Fibroblast of villous mesenchyme (primary cell): Measurements from ENCODE around the gene RNF31. TPM values are rescaled to one million over a fixed set of nuclear protein-coding genes. Genes with fewer than 3 reads are reported as not detected.

Experiments
- DNase-seq: peaks from one replicate; pipeline ENCODE4 v3.0.0-alpha.2; 2010; ENCODE audit warnings: low read depth
- H3K4me3 ChIP-seq: 2 replicates; pipeline ENCODE4 v1.5.1; 2011; ENCODE audit warnings: low read depth, mild to moderate bottlenecking, low read length
- total RNA-seq: library from RNA; depleted of rRNA; stranded (reverse); fragments of >200 nt; gene quantifications from 2 replicates; pipeline ENCODE4 v1.2.3, GENCODE V29; 2012
- TF ChIP-seq, protein P1 (sequence below): IDR thresholded peaks from 2 replicates; pipeline ENCODE4 v1.5.1; 2012; ENCODE audit warnings: low read depth, mild to moderate bottlenecking, low read length; ENCODE audit not compliant: insufficient read depth

Gene RNF31
- total RNA-seq, 1 donor: 38.0 TPM

DNA sequence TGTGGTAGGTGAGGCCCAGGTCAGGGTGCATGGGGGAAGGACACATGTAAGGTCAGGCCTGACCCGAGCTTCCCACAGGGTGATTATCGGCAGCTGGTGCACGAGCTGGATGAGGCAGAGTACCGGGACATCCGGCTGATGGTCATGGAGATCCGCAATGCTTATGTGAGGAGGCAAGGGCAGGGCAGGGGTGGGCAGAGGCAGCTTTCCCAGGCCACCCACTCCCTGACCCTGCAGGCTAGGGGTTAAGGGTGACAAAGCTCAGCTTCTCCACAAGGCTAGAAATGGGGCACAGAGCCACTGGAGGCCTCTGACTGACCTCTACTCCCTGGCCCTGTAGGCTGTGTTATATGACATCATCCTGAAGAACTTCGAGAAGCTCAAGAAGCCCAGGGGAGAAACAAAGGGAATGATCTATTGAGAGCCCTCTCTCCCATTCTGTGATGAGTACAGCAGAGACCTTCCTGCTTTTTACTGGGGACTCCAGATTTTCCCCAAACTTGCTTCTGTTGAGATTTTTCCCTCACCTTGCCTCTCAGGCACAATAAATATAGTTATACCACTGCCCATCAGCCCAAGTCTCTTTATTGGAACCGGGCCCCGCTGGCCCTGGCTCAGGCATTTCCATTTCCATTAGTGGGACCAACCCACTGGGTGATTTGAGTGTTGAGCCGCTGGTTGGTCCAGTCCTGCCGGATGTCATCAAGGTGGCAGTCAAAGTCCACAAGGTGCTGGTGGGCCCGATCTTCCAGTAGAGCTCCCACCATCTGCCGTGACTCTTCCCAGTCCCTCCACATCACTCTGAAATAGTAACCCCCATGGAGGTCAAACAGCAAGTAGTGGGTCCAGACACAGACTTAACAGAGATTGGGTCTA lies 8.7 kb upstream of the RNF31 start:
- no peak for DNase-seq
- no peak overlapping the region for H3K4me3 ChIP-seq
- TF ChIP-seq, protein P1, sequence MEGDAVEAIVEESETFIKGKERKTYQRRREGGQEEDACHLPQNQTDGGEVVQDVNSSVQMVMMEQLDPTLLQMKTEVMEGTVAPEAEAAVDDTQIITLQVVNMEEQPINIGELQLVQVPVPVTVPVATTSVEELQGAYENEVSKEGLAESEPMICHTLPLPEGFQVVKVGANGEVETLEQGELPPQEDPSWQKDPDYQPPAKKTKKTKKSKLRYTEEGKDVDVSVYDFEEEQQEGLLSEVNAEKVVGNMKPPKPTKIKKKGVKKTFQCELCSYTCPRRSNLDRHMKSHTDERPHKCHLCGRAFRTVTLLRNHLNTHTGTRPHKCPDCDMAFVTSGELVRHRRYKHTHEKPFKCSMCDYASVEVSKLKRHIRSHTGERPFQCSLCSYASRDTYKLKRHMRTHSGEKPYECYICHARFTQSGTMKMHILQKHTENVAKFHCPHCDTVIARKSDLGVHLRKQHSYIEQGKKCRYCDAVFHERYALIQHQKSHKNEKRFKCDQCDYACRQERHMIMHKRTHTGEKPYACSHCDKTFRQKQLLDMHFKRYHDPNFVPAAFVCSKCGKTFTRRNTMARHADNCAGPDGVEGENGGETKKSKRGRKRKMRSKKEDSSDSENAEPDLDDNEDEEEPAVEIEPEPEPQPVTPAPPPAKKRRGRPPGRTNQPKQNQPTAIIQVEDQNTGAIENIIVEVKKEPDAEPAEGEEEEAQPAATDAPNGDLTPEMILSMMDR: no peak

DNA sequence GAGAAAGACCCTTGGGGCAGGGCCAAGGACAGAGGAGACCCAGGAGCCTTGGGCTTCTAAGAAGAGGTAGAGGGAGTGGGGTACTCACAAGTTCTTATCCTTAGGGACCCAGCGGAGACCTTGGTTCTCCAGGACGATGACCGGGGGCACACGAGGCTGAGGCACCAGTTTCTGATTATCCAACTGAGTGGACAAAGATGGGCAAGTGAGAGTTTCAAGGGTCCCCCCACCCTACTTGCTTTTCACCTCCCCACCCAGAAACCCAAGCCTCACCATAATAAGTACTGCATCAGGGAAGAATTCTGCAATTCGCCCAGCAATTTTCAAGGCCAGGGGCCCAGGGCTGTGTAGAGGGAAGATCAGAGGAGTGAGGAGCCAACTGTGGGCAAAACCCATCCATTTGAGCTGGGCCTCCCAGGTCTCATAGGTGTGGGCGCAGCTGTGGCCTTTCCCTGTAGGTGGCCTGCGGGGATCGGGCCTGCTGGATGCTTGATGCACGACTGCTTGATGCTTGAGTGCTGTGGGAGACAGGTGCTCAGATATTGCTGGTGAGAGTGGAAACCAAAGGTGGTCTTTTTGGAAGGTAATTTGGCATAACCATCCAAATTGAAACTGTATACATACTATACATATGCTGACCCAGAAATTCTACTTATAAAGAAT lies 7.9 kb upstream of the RNF31 start:
- H3K4me3 ChIP-seq: peak overlapping the region; percentile 18
- DNase-seq: no peak

DNA sequence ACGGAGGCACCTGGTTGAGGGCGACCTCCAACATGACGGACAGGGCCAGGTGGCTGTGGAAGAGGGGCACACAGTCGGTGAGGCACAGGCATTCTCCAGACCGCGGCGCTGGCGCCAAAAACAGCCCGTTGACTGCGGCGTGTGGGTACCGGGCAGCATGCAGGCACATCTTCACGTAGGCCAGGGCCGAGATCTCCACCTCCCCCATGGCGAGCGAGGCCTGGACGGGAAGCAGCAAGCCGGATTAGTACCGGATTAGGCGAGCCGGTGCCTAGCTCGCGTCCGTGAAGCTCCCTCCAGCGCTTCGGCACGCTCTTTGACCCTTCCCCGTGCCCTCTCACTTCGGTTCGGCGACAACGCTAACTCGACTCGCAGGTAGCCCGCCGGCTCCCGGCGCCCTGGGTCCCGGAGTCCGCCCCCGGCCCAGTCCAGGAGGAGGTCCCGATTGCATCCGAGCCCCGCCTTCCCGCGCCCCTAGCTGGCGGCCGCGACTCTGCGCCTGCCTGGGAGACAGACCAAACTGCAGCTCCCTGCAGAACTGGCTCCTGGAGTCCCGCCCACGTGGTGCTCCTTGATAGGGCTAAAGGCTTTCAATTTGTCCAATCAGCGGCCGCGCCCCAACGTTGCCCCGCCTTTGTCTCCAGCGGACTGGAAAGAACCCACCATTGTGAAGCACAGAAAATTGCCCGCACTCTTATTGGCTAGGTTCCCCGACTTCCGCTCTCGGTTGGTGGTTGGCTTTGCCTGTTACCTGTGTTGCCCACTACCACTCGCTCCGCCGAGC lies 6.0 kb upstream of the RNF31 start, which contains the start of gene EMC9:
TSS of gene EMC9 (minus strand) at position 495 of the 784 bp plus-strand sequence. CDS start at position 208, 287 bp downstream.
- peak within 1 kb of the TSS; percentile 94 for H3K4me3 ChIP-seq
- peak; percentile 100 for DNase-seq
- TF ChIP-seq, protein P1: peak; percentile 37

More for the DNA sequence above, 7.9 kb upstream of the RNF31 start:
- TF ChIP-seq, protein P1: no peak

DNA sequence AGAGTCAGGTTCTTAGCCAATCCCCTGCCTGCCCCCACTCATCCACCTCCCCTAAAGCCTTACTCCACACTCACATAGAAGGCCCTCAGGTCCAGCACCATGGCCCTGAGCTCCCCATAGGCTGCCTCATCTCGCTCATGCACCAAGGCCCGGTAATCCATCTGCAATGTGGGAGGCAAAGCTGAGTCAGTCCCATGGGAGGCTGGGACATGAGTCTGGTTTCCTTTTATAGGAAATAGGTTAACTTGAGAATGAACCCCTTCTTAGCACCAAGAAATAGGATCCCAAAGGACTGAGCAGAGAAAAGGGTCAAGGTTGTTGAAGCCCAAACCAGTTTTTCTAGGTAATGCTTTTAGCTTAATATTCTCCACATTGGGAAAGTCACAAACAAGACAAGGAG lies 3.8 kb upstream of the RNF31 start:
- DNase-seq: peak; percentile 16
- H3K4me3 ChIP-seq: no peak overlapping the region
- TF ChIP-seq, protein P1: no peak

DNA sequence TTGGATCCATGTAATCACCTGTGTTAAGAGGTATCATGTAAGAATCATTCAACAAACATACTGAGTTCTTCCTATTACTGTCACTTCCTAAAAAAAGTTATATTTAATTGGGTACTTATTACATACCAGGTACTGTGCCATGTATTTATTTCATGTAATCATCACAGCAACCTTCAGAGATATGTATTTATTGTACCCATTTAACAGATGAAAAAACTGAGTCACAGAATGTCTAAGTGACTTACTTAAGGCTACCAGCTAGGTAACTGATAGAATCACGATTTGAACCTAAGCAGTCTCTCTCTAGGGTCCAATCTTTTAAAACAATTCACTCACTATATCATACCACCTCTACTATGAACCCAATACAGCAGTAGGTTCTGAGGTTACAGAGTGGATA lies 2.8 kb upstream of the RNF31 start:
- DNase-seq: no peak
- no peak overlapping the region for H3K4me3 ChIP-seq
- TF ChIP-seq, protein P1: no peak

DNA sequence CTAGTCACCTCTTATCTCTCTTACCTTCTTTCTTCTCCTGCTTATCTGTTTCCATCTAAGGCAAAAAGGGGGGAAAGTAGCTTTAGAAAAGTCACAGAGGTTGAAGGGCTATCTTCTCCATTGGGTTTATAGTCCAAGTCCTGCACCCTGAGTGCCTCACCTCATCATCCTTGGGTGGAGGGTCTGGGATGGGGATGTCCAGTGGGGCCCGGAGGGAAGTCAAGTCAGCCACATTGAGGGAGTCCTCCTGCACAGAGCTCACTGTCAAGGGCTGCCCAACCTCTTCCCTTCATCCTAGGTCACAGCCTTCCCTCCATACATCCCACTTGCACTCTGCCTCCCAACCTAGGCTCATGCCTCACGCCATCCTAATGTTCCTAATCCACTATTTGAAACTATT lies 2.1 kb upstream of the RNF31 start:
- DNase-seq: no peak
- TF ChIP-seq, protein P1: no peak
- H3K4me3 ChIP-seq: peak overlapping the region; percentile 87
